KBM-7 (cell line): Measurements from ENCODE around the gene PRMT5.
A peak's percentile ranks its signal among the peaks of the same experiment; 100 is the strongest.
"Not testable (repeated sequence)": the region's sequence is repeated elsewhere in the genome, so short reads cannot be mapped to it uniquely, and the experiment has no call there.

Experiments
- DNase-seq: peaks from one replicate; pipeline ENCODE4 v3.0.0-alpha.2; 2015
- in situ Hi-C: fragments of 300-500 bp; cut with MboI; formaldehyde crosslinking; loops from 2 replicates; pipeline ENCODE4 v1.14.3; 2020; ENCODE audit warnings: low sequenced_read_pairs, low pct_unique_long_range_greater_than_20kb, mixed read lengths

PRMT5 gene

GRCh38 chr14:22929104-22929960 is at the start of gene PRMT5:
TSS of gene PRMT5 (minus strand) at chr14:22929376. CDS start at chr14:22929361, 15 bp downstream.
- DNase-seq, result peak; percentile 100
- in situ Hi-C loops, result no loop called here

GRCh38 chr14:22978487-22978837 is 49.3 kb upstream of the PRMT5 start:
- no peak for DNase-seq
- in situ Hi-C loops, result no loop called here

- no peak for DNase-seq
- in situ Hi-C loops, result no loop called here
Observed at GRCh38 chr14:22977684-22978486, 48.7 kb upstream of the PRMT5 start.

- in situ Hi-C loops, result no loop called here
- no peak for DNase-seq
Observed at GRCh38 chr14:22977434-22977683, 48.2 kb upstream of the PRMT5 start.

- in situ Hi-C loops, result no loop called here
- peak; percentile 78 for DNase-seq
Observed at GRCh38 chr14:22976620-22977433, 47.7 kb upstream of the PRMT5 start.

GRCh38 chr14:22974530-22975313 is 45.5 kb upstream of the PRMT5 start:
- in situ Hi-C loops, result no loop called here
- no peak for DNase-seq

GRCh38 chr14:22973217-22974032 is 44.2 kb upstream of the PRMT5 start:
- in situ Hi-C loops, result no loop called here
- DNase-seq, result peak; percentile 71

- DNase-seq, result no peak
- in situ Hi-C loops, result no loop called here
Observed at GRCh38 chr14:22972313-22972930, 43.2 kb upstream of the PRMT5 start.

- in situ Hi-C loops, result no loop called here
- DNase-seq, result no peak
Observed at GRCh38 chr14:22971152-22971551, 42.0 kb upstream of the PRMT5 start.

GRCh38 chr14:22966783-22967269 is 37.6 kb upstream of the PRMT5 start:
- in situ Hi-C loops, result no loop called here
- no peak for DNase-seq

- DNase-seq, in situ Hi-C loops: not testable (repeated sequence)
Observed at GRCh38 chr14:22965916-22966782, 37.0 kb upstream of the PRMT5 start.

- in situ Hi-C loops, result no loop called here
- no peak for DNase-seq
Observed at GRCh38 chr14:22962061-22962676, 33.0 kb upstream of the PRMT5 start.

GRCh38 chr14:22955702-22956569 is 26.8 kb upstream of the PRMT5 start:
- no peak for DNase-seq
- in situ Hi-C loops, result no loop called here

GRCh38 chr14:22952418-22952817 is 23.2 kb upstream of the PRMT5 start:
- in situ Hi-C loops, result no loop called here

GRCh38 chr14:22951795-22952194 is 22.6 kb upstream of the PRMT5 start:
- in situ Hi-C loops, result not testable (repeated sequence)
- DNase-seq, result peak; percentile 8

More at GRCh38 chr14:22952418-22952817, 23.2 kb upstream of the PRMT5 start:
- DNase-seq, result no peak
